IMR-90 (cell line): Measurements from ENCODE around the gene KIFC3. TPM values are rescaled to one million over a fixed set of nuclear protein-coding genes. Genes with fewer than 3 reads are reported as not detected.

Experiments
- ATAC-seq: fragments of 200-7000 bp; cut with Tn5 transposase; 2 replicates; pipeline ENCODE4 v1.9.1; 2020; ENCODE audit warnings: low read depth, mild to moderate bottlenecking, moderate library complexity
- BruUV-seq: library from RNA; stranded (reverse); fragments of 400-500 nt; replicated peaks from 2 replicates; lab custom pipeline; 2021; lab: Mats Ljungman, UMichigan
- CTCF ChIA-PET: fragments of 300-600 bp; formaldehyde crosslinking; extraction: SDS; loops from one replicate; lab custom pipeline; 2021; ENCODE audit warnings: antibody characterized with exemption; lab: Yijun Ruan, JAX
- POLR2A ChIA-PET: fragments of 300-600 bp; sonication (Branson Sonifier 250); formaldehyde crosslinking; loops from one replicate; lab custom pipeline; 2022; ENCODE audit warnings: antibody characterized with exemption; ENCODE audit not compliant: unreplicated experiment; lab: Charles Lee
- DNase-seq: peaks from one replicate; pipeline ENCODE4 v3.0.0; 2013
- H2AFZ ChIP-seq: replicated peaks from 2 replicates; pipeline ENCODE3; 2013; ENCODE audit warnings: low read length, mild to moderate bottlenecking; ENCODE audit not compliant: poor library complexity
- H2AK5ac ChIP-seq: 2 replicates; pipeline ENCODE4 v1.6.1; 2013; ENCODE audit warnings: low read depth, low read length, inconsistent platforms
- H2AK9ac ChIP-seq: replicated peaks from 2 replicates; pipeline ENCODE3; 2013; ENCODE audit warnings: mild to moderate bottlenecking, low read depth, low read length, moderate library complexity; ENCODE audit not compliant: poor library complexity
- H2BK120ac ChIP-seq: 2 replicates; pipeline ENCODE4 v1.6.1; 2013; ENCODE audit warnings: low read depth, low read length, inconsistent platforms
- H2BK15ac ChIP-seq: 3 replicates; pipeline ENCODE4 v1.6.1; 2013; ENCODE audit warnings: low read depth, low read length, inconsistent platforms
- H2BK20ac ChIP-seq: 2 replicates; pipeline ENCODE4 v1.6.1; 2013; ENCODE audit warnings: low read depth, mild to moderate bottlenecking, inconsistent platforms, low read length, moderate library complexity
- H2BK5ac ChIP-seq: 2 replicates; pipeline ENCODE4 v1.6.1; 2013; ENCODE audit warnings: mild to moderate bottlenecking, low read depth, low read length, inconsistent platforms; ENCODE audit not compliant: poor library complexity, severe bottlenecking
- H3K14ac ChIP-seq: replicated peaks from 2 replicates; pipeline ENCODE4 v1.6.1; 2013; ENCODE audit warnings: low read depth, low read length, inconsistent platforms
- H3K18ac ChIP-seq: 2 replicates; pipeline ENCODE4 v1.6.1; 2013; ENCODE audit warnings: low read depth, low read length, control low read depth
- H3K23ac ChIP-seq: 2 replicates; pipeline ENCODE4 v1.6.1; 2013; ENCODE audit warnings: low read depth, low read length, inconsistent platforms
- H3K27ac ChIP-seq: 2 replicates; pipeline ENCODE4 v1.5.1; 2013; ENCODE audit warnings: mild to moderate bottlenecking, control low read depth, low read length; ENCODE audit not compliant: insufficient read depth
- H3K27me3 ChIP-seq: 2 replicates; pipeline ENCODE4 v1.6.1; 2013; ENCODE audit warnings: low read length; ENCODE audit not compliant: control insufficient read depth, insufficient read depth
- H3K36me3 ChIP-seq: 2 replicates; pipeline ENCODE4 v1.6.1; 2013; ENCODE audit warnings: low read length, mixed read lengths; ENCODE audit not compliant: control insufficient read depth, insufficient read depth
- H3K4ac ChIP-seq: 2 replicates; pipeline ENCODE4 v1.6.1; 2013; ENCODE audit warnings: low read depth, low read length, inconsistent platforms
- H3K4me1 ChIP-seq: 2 replicates; pipeline ENCODE4 v1.6.1; 2013; ENCODE audit warnings: low read length, mixed read lengths; ENCODE audit not compliant: control insufficient read depth, insufficient read depth
- H3K4me2 ChIP-seq: 2 replicates; pipeline ENCODE4 v1.6.1; 2013; ENCODE audit warnings: low read depth, mild to moderate bottlenecking, control low read depth, low read length, moderate library complexity
- H3K4me3 ChIP-seq: 2 replicates; pipeline ENCODE4 v1.5.1; 2013; ENCODE audit warnings: low read depth, mild to moderate bottlenecking, control low read depth, low read length, moderate library complexity; ENCODE audit not compliant: insufficient read depth
- H3K56ac ChIP-seq: 2 replicates; pipeline ENCODE4 v1.6.1; 2013; ENCODE audit warnings: low read length, inconsistent platforms; ENCODE audit not compliant: insufficient read depth; ENCODE audit errors: extremely low read depth
- H3K79me1 ChIP-seq, 2 experiments: 2 replicates each; pipeline ENCODE4 v1.6.1; 2013; ENCODE audit warnings: low read length in 2 of 2, inconsistent platforms in 1 of 2, low read depth in 1 of 2
- H3K9ac ChIP-seq: 2 replicates; pipeline ENCODE4 v1.6.1; 2013; ENCODE audit warnings: low read depth, low read length, control low read depth
- H3K9me1 ChIP-seq: 2 replicates; pipeline ENCODE4 v1.6.1; 2013; ENCODE audit warnings: low read length, inconsistent platforms; ENCODE audit not compliant: insufficient read depth
- H3K9me3 ChIP-seq: 2 replicates; pipeline ENCODE4 v1.6.1; 2013; ENCODE audit warnings: low read length; ENCODE audit not compliant: control insufficient read depth, insufficient read depth
- H4K20me1 ChIP-seq: 2 replicates; pipeline ENCODE4 v1.6.1; 2013; ENCODE audit warnings: low read length, inconsistent platforms; ENCODE audit not compliant: insufficient read depth
- H4K5ac ChIP-seq: 2 replicates; pipeline ENCODE4 v1.6.1; 2013; ENCODE audit warnings: mild to moderate bottlenecking, low read depth, low read length, control low read depth
- H4K8ac ChIP-seq, 2 experiments: 2 replicates each; pipeline ENCODE4 v1.6.1; 2013; ENCODE audit warnings: low read depth in 2 of 2, low read length in 2 of 2, control low read depth in 1 of 2, inconsistent platforms in 1 of 2
- H4K91ac ChIP-seq: 2 replicates; pipeline ENCODE4 v1.6.1; 2013; ENCODE audit warnings: low read depth, low read length, inconsistent platforms; ENCODE audit not compliant: insufficient read depth
- BHLHE40 ChIP-seq: fragments of 150-350 bp; IDR thresholded peaks from 2 replicates; pipeline ENCODE4 v1.6.1; 2016; ENCODE audit warnings: mild to moderate bottlenecking, low read depth, low read length
- CEBPB ChIP-seq: IDR thresholded peaks from 2 replicates; pipeline ENCODE4 v1.6.1; 2012; ENCODE audit warnings: low read depth, low read length, improper control_type of control experiment
- CHD1 ChIP-seq: IDR thresholded peaks from 2 replicates; pipeline ENCODE4 v1.6.1; 2012; ENCODE audit warnings: low read depth, low read length, improper control_type of control experiment
- FOS ChIP-seq: fragments of 150-350 bp; IDR thresholded peaks from 2 replicates; pipeline ENCODE4 v1.6.1; 2016; ENCODE audit warnings: low read depth, low read length
- MAFK ChIP-seq: IDR thresholded peaks from 2 replicates; pipeline ENCODE4 v1.6.1; 2012; ENCODE audit warnings: low read depth, low read length, improper control_type of control experiment
- MAZ ChIP-seq: IDR thresholded peaks from 2 replicates; pipeline ENCODE4 v1.6.1; 2012; ENCODE audit warnings: low read depth, mild to moderate bottlenecking, low read length, improper control_type of control experiment, moderate library complexity, borderline replicate concordance
- NFE2L2 ChIP-seq: fragments of 150-350 bp; IDR thresholded peaks from 2 replicates; pipeline ENCODE4 v1.6.1; 2016; ENCODE audit warnings: low read depth, mild to moderate bottlenecking, low read length
- POLR2A ChIP-seq: IDR thresholded peaks from 2 replicates; pipeline ENCODE4 v1.6.1; 2012; ENCODE audit warnings: mild to moderate bottlenecking, low read depth, low read length
- RAD21 ChIP-seq: IDR thresholded peaks from 2 replicates; pipeline ENCODE4 v1.6.1; 2012; ENCODE audit warnings: low read length, improper control_type of control experiment
- RCOR1 ChIP-seq: IDR thresholded peaks from 2 replicates; pipeline ENCODE4 v1.6.1; 2012; ENCODE audit warnings: mild to moderate bottlenecking, low read length, improper control_type of control experiment; ENCODE audit not compliant: insufficient replicate concordance
- SMC3 ChIP-seq: fragments of 150-350 bp; IDR thresholded peaks from 2 replicates; pipeline ENCODE4 v1.6.1; 2016; ENCODE audit warnings: low read depth, mild to moderate bottlenecking, antibody characterized with exemption, low read length, moderate library complexity
- WGBS, 2 experiments: methylation state at CpG; one replicate each; pipeline versions ENCODE4 v1.1.5 to v1.1.7; 2013; ENCODE audit warnings: missing lambda C conversion rate in 2 of 2; ENCODE audit not compliant: insufficient read length in 1 of 2; ENCODE audit errors: extremely low coverage in 2 of 2; 5-methylcytosine and 5-hydroxymethylcytosine counted together
- dilution Hi-C: fragments of 300-500 bp; cut with HindIII; formaldehyde crosslinking; loops from one replicate; pipeline ENCODE4 v1.14.3; 2018; ENCODE audit warnings: low sequenced_read_pairs; ENCODE audit not compliant: unreplicated experiment
- in situ Hi-C: fragments of 300-500 bp; cut with MboI; formaldehyde crosslinking; loops from 3 replicates; pipeline ENCODE4 v1.14.3; 2019; ENCODE audit warnings: low sequenced_read_pairs, inconsistent platforms, mixed read lengths
- intact Hi-C: fragments of 100-400 bp; cut with micrococcal nuclease; formaldehyde crosslinking; loops from 2 replicates; pipeline ENCODE4 v1.10.0; 2022
- polyA plus RNA-seq, 3 experiments: library from polyadenylated mRNA; depleted of rRNA; stranded (reverse); fragments of >200 nt; gene quantifications; 2 replicates each; pipeline ENCODE4 v1.2.3, GENCODE V29; 2012; ENCODE audit warnings: low replicate concordance in 1 of 3
- total RNA-seq: library from RNA; depleted of rRNA; stranded (reverse); fragments of >200 nt; gene quantifications from 2 replicates; pipeline ENCODE4 v1.2.3, GENCODE V29; 2012
- TF ChIP-seq, protein P1 (sequence below): conservative IDR thresholded peaks from 2 replicates; pipeline ENCODE4 v1.5.1; 2012; ENCODE audit warnings: mild to moderate bottlenecking, low read depth, low read length, improper control_type of control experiment

The KIFC3 gene
- total and polyA plus RNA-seq, 2 of the 4 experiments (the other 2 are of a cell fraction), result 48.6 to 62.5 TPM

DNA sequence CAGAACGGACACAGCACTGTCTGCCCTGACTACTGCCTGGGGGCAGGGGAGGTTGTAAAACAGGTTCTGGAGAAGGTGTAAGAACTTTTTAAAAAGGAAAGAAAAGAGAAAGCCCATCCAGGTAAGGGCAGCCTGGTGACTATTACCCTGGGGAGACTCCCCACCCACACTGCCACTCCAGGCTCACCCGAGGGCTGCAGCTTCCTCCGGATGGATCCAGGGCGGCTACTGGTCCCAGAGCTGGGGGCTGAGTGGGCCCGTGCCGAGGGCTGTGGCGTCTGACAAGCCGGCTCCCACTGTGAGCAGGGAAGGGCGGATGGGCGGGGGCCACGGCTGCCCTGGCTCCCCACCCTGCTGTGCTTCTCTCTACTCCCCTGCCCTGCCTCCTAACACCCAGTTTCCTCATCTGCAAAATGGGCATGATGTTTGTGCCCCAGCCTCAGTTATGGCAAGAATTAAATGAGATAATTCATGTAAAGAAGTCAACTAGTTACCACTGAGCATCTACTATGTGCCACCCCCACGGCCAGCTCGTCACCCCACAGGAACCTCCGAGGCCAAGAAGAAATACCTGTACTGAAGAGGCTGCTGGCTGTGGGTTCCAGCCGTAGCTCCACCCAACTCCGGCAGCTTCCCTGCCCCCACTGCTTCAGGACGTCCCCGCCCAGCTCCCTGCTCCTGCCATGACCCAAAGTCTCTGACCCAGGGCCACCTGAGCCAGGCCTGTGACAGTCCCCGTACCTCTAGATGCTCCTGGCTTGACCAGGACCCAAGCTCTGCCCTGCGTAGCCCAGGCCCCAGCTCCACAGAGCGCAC is 42.5 kb downstream of the KIFC3 start (continued):
- TF ChIP-seq, protein P1, sequence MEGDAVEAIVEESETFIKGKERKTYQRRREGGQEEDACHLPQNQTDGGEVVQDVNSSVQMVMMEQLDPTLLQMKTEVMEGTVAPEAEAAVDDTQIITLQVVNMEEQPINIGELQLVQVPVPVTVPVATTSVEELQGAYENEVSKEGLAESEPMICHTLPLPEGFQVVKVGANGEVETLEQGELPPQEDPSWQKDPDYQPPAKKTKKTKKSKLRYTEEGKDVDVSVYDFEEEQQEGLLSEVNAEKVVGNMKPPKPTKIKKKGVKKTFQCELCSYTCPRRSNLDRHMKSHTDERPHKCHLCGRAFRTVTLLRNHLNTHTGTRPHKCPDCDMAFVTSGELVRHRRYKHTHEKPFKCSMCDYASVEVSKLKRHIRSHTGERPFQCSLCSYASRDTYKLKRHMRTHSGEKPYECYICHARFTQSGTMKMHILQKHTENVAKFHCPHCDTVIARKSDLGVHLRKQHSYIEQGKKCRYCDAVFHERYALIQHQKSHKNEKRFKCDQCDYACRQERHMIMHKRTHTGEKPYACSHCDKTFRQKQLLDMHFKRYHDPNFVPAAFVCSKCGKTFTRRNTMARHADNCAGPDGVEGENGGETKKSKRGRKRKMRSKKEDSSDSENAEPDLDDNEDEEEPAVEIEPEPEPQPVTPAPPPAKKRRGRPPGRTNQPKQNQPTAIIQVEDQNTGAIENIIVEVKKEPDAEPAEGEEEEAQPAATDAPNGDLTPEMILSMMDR, result no peak
- TF ChIP-seq CHD1, result no peak

DNA sequence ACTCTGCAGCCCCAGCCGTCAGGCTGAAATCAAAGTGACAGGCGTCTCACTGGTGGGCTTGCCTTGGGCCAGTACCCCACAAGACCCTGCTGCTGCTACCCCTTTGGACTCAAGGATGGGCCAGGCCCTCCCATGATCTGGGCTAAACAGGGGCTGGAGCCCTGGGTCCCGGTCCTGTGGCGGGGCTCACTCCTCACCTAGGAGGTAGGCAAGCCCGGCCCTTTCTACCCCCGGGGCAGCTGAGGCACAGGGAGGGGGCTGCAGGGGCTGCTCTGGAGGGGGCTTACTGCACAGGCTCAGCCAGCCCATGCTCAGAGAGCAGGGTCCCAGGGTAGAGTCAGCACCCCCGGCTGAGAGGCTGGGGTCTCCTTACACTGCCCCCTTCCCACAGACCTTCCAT is 43.2 kb downstream of the KIFC3 start:
- Histone ChIP-seq H3K9ac (no peak overlapping the region), H3K27ac (no peak overlapping the region), H3K23ac (no peak overlapping the region), H2BK15ac (no peak overlapping the region), H3K56ac (no peak overlapping the region), H3K14ac (no peak overlapping the region), H3K36me3 (peaks cover 59% of the 10 kb centered on the region), H3K79me1 (peaks cover 5 to 13% of the 10 kb centered on the region in 2 experiments; a peak in 2 of 4 replicates), H2AK5ac (no peak overlapping the region), H2AK9ac (no peak overlapping the region), H3K4me3 (no peak overlapping the region), H4K5ac (no peak overlapping the region), H2BK20ac (no peak overlapping the region), H4K8ac (no peak overlapping the region), H3K27me3 (no peaks in the 10 kb centered on the region), H3K4me2 (no peak overlapping the region), H4K91ac (no peak overlapping the region), H4K20me1 (peaks cover 3% of the 10 kb centered on the region; the same call in 1 of the 2 replicates), H3K9me1 (peaks cover 4% of the 10 kb centered on the region), H3K4me1 (peaks cover 5% of the 10 kb centered on the region), H3K9me3 (no peaks in the 10 kb centered on the region), H2AFZ (no peak overlapping the region), H2BK120ac (no peak overlapping the region), H3K18ac (no peak overlapping the region), H2BK5ac (no peak overlapping the region), H3K4ac (no peak overlapping the region)
- dilution Hi-C loops, result no loop called here
- no CpG with 5 or more reads among the region's 7 CpGs for WGBS, 2 experiments
- ChIA-PET POLR2A (no interaction called here), CTCF (interaction anchor here (1.1 kb wide), 1 partner anchor 141 kb away, joined by 3 read pairs; no protein-coding TSS in a partner anchor)
- ATAC-seq (no peak), DNase-seq (no peak)
- in situ Hi-C loops, result loop anchor here (10.0 kb wide), 2 partner anchors 106 to 246 kb away; partner anchors contain the start of genes USB1 and ZNF319
- no TSS peak for BruUV-seq
- intact Hi-C loops, result no loop called here
- TF ChIP-seq POLR2A, result no peak
- no peak for TF ChIP-seq MAFK
- TF ChIP-seq RAD21, result no peak
- TF ChIP-seq FOS, result no peak
- no peak for TF ChIP-seq SMC3
- TF ChIP-seq NFE2L2, result no peak
- no peak for TF ChIP-seq MAZ
- no peak for TF ChIP-seq BHLHE40
- TF ChIP-seq, protein P1, result no peak
- no peak for TF ChIP-seq CEBPB
- no peak for TF ChIP-seq RCOR1
